ENCODE results near the gene DENND5B. TPM values are rescaled to one million over a fixed set of nuclear protein-coding genes. Genes with fewer than 3 reads are reported as not detected.

Gene DENND5B
- total RNA-seq, 1 donor, result 18.8 TPM

- TF ChIP-seq, protein P1, sequence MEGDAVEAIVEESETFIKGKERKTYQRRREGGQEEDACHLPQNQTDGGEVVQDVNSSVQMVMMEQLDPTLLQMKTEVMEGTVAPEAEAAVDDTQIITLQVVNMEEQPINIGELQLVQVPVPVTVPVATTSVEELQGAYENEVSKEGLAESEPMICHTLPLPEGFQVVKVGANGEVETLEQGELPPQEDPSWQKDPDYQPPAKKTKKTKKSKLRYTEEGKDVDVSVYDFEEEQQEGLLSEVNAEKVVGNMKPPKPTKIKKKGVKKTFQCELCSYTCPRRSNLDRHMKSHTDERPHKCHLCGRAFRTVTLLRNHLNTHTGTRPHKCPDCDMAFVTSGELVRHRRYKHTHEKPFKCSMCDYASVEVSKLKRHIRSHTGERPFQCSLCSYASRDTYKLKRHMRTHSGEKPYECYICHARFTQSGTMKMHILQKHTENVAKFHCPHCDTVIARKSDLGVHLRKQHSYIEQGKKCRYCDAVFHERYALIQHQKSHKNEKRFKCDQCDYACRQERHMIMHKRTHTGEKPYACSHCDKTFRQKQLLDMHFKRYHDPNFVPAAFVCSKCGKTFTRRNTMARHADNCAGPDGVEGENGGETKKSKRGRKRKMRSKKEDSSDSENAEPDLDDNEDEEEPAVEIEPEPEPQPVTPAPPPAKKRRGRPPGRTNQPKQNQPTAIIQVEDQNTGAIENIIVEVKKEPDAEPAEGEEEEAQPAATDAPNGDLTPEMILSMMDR (IDR thresholded peaks at IDR 0.05; ENCODE audit: extremely low read depth, low read depth, low read length), result no peak
- Histone ChIP-seq H3K9me3 (ENCODE audit: low read depth, low read length) (no peaks in the 10 kb centered on the region), H3K4me2 (ENCODE audit: insufficient read depth, low read length) (no peak overlapping the region), H2AFZ (ENCODE audit: low read length) (no peak overlapping the region), H3K79me2 (ENCODE audit: insufficient read depth, low read length) (peaks cover 70% of the 10 kb centered on the region), H4K20me1 (ENCODE audit: insufficient read depth, low read length) (peaks cover 3% of the 10 kb centered on the region), H3K4me3 (ENCODE audit: insufficient read depth, low read length) (no peak overlapping the region), H3K4me1 (ENCODE audit: insufficient read depth, low read length) (peaks cover 15% of the 10 kb centered on the region), H3K27me3 (ENCODE audit: insufficient read depth, low read length) (no peaks in the 10 kb centered on the region), H3K27ac (ENCODE audit: low read depth, low read length) (no peak overlapping the region), H3K36me3 (ENCODE audit: insufficient read depth, low read length) (no peaks in the 10 kb centered on the region)
- DNase-seq (ENCODE audit: insufficient read length, low spot score, missing footprints), result no peak
Measured at GRCh38 chr12:31536672-31537071, 54.3 kb downstream of the DENND5B start.

DNA sequence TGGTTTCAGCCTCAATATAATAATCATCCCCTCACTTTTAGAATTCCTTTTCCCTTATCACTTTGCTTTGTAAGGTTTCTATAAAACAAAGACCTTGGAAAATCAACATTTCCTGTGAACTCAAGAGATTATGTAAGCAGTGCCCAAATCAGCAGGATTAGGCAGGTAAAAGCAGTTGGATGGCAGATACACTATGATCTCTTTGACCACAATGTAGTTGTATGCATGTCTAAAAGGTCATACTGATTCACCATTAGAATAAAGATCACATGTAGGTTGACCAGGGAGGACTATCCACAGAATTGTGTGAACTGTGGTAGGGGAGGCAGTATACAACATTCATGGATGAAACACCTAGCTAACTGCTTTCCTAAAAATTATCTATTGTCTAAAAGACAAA is 57.5 kb downstream of the DENND5B start:
- Histone ChIP-seq H3K36me3 (ENCODE audit: insufficient read depth, low read length) (no peaks in the 10 kb centered on the region), H3K4me3 (ENCODE audit: insufficient read depth, low read length) (no peak overlapping the region), H3K4me2 (ENCODE audit: insufficient read depth, low read length) (peak overlapping the region; percentile 1), H4K20me1 (ENCODE audit: insufficient read depth, low read length) (peaks cover 3% of the 10 kb centered on the region), H3K79me2 (ENCODE audit: insufficient read depth, low read length) (peaks cover 61% of the 10 kb centered on the region), H3K4me1 (ENCODE audit: insufficient read depth, low read length) (peaks cover 16% of the 10 kb centered on the region), H3K9me3 (ENCODE audit: low read depth, low read length) (no peaks in the 10 kb centered on the region), H3K27me3 (ENCODE audit: insufficient read depth, low read length) (no peaks in the 10 kb centered on the region), H3K27ac (ENCODE audit: low read depth, low read length) (no peak overlapping the region), H2AFZ (ENCODE audit: low read length) (no peak overlapping the region)
- TF ChIP-seq, protein P1 (IDR thresholded peaks at IDR 0.05; ENCODE audit: extremely low read depth, low read depth, low read length), result no peak
- no peak for DNase-seq (ENCODE audit: insufficient read length, low spot score, missing footprints)

DNA sequence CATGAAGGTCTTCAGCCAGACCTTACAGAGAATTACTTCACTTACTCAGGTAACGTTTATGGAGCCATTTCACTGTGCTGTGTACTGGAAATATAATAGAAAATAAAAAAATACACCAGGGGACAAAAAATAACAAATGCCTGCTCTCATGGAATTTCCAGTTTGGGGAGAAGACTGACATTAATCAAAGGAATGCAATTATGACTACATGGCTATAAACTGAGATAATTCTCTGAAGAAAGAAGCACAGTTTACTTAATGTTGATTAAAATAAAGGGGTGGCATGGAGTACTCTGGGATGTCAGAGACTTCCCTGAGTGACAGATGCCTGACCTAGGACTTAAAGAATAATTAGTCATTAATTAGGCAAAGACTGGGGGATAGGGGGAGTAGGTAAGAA is 59.0 kb downstream of the DENND5B start:
- H3K36me3 ChIP-seq (ENCODE audit: insufficient read depth, low read length), result no peaks in the 10 kb centered on the region
- no peak for DNase-seq (ENCODE audit: insufficient read length, low spot score, missing footprints)
- no peaks in the 10 kb centered on the region for H3K27me3 ChIP-seq (ENCODE audit: insufficient read depth, low read length)
- no peaks in the 10 kb centered on the region for H3K9me3 ChIP-seq (ENCODE audit: low read depth, low read length)
- no peak overlapping the region for H2AFZ ChIP-seq (ENCODE audit: low read length)
- no peaks in the 10 kb centered on the region for H4K20me1 ChIP-seq (ENCODE audit: insufficient read depth, low read length)
- peak overlapping the region; percentile 25 for H3K27ac ChIP-seq (ENCODE audit: low read depth, low read length)
- TF ChIP-seq, protein P1 (IDR thresholded peaks at IDR 0.05; ENCODE audit: extremely low read depth, low read depth, low read length), result no peak
- peaks cover 61% of the 10 kb centered on the region for H3K79me2 ChIP-seq (ENCODE audit: insufficient read depth, low read length)
- H3K4me3 ChIP-seq (ENCODE audit: insufficient read depth, low read length), result no peak overlapping the region
- peak overlapping the region; percentile 2 for H3K4me2 ChIP-seq (ENCODE audit: insufficient read depth, low read length)
- H3K4me1 ChIP-seq (ENCODE audit: insufficient read depth, low read length), result peaks cover 16% of the 10 kb centered on the region

- H3K4me2 ChIP-seq (ENCODE audit: insufficient read depth, low read length), result no peak overlapping the region
- H3K4me3 ChIP-seq (ENCODE audit: insufficient read depth, low read length), result no peak overlapping the region
- H3K27me3 ChIP-seq (ENCODE audit: insufficient read depth, low read length), result no peaks in the 10 kb centered on the region
- peaks cover 76% of the 10 kb centered on the region for H3K79me2 ChIP-seq (ENCODE audit: insufficient read depth, low read length)
- no peaks in the 10 kb centered on the region for H3K9me3 ChIP-seq (ENCODE audit: low read depth, low read length)
- no peak for DNase-seq (ENCODE audit: insufficient read length, low spot score, missing footprints)
- no peak overlapping the region for H3K27ac ChIP-seq (ENCODE audit: low read depth, low read length)
- peaks cover 20% of the 10 kb centered on the region for H3K4me1 ChIP-seq (ENCODE audit: insufficient read depth, low read length)
- no peaks in the 10 kb centered on the region for H4K20me1 ChIP-seq (ENCODE audit: insufficient read depth, low read length)
- H2AFZ ChIP-seq (ENCODE audit: low read length), result no peak overlapping the region
- H3K36me3 ChIP-seq (ENCODE audit: insufficient read depth, low read length), result no peaks in the 10 kb centered on the region
- TF ChIP-seq, protein P1 (IDR thresholded peaks at IDR 0.05; ENCODE audit: extremely low read depth, low read depth, low read length), result no peak
Measured at GRCh38 chr12:31528095-31528494, 62.8 kb downstream of the DENND5B start.
